ENCODE measurements around the gene CARD18. TPM values are rescaled to one million over a fixed set of nuclear protein-coding genes. Genes with fewer than 3 reads are reported as not detected.
A peak's percentile ranks its signal among the peaks of the same experiment; 100 is the strongest.
"Not testable (repeated sequence)": the region's sequence is repeated elsewhere in the genome, so short reads cannot be mapped to it uniquely, and the experiment has no call there.

Gene CARD18
- polyA plus RNA-seq, 1 donor, result not detected

DNA sequence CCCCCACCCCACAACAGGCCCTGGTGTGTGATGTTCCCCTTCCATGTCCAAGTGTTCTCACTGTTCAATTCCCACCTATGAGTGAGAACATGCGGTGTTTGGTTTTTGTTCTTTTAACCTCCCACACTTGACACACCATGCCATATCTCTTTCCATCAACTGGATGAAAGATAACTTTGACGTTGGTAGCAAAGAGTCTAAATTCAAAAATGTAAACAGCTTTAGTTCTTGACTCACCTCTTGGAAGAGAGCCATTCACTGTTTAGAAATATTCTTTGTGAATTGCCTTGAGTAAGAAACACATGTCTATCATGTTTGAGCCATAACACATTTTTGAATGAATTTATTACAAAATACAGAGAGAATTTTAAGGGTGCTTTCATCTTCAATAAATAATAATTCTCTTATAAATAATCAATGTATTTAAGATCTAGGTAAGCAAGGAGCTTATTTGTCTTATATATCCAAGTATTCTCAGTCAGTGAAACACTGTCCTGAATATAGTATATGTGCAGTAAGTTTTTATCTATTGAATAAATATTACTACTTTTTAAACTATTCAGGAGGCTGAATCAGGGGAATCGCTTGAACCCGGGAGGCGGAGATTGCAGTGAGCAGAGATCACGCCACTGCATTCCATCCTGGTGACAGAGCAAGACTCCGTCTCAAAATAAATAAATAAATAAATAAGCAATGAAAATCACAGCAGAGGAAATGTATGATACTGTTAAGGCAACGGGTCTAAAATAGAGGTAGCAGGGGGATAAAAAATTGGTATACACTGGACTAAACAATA lies 6.7 kb downstream of the CARD18 start:
- DNase-seq, result no peak

DNA sequence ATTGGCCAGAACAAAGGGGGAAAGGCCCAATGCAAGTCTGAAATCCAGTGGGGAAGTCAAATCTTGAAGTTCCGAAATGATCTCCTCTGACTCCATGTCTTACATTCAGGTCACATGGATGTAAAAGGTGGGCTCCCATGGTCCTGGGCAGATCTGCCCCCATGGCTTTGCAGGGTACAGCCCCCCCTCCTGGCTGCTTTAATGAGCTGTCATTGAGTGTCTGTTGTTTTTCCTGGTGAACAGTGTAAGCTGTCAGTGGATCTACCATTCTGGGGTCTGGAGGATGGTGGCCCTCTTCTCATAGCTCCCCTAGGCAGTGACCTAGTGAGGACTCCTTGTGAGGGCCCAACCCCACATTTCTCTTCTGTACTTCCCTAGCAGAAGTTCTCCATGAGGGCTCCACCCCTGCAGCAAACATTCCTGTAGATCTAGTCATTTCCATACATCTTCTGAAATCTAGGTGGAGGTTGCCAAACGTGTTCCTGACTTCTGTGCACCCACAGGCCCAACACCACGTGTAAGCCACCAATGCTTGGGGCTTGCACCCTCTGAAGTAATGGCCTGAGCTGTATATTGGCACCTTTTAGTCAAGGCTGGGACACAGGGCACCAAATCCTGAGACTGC lies 9.3 kb downstream of the CARD18 start:
- no peak for DNase-seq

DNA sequence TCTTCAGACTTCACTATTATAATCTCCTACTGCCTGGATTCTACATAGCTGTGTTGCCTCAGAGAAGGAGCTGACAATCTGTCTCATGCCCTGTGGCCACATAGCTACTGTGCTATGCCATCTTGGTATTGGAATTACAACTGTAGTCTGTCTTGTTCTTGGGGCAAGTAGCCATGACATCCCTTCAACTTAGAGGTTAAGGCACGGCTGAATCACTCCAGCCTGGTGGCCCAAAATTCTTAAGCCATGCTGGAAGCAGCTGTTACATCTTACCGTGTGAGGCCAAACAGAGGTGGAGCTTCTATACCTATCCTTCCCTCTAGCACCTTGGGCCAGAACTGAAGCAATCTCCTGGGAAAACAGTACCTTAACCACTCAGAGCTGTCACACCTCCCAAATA lies 14.8 kb downstream of the CARD18 start:
- DNase-seq, result no peak

DNA sequence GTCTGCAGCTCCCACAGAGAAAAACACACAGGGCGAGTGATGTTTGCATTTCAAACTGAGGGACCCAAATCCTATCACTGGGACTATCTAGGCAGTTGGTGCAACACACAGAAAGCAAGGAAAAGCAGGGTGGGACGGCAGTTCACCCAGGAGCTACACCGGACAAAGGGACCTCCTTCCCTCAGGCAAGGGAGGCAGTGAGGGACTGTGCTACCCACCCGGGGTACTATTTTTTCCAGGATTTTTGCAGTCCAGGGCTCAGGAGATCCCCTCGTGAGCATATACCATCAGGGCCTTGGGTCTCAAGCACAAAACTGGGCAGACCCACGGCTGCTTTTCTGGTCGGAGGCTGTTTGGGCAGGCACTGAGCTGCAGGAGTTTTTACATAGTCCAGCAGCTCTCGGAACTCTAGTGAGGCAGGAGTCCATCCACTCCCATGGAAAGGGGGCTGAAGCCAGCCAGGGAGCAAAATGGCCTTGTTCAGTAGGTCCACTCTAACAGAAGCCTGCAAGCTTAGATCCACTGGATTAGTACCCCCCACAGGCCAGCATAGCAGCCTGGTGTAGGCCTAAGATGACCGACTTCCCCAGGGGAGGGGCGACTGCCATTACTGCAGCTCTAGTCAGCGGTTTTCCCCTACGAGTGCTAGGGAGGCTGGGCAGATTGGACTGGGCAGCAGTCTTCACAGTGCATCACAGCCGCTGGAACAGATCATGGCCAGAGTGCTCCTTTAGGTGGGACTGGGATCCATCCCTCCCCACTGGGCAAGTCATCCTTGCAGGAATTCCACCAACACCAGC lies 28.2 kb downstream of the CARD18 start:
- no peak for DNase-seq

DNA sequence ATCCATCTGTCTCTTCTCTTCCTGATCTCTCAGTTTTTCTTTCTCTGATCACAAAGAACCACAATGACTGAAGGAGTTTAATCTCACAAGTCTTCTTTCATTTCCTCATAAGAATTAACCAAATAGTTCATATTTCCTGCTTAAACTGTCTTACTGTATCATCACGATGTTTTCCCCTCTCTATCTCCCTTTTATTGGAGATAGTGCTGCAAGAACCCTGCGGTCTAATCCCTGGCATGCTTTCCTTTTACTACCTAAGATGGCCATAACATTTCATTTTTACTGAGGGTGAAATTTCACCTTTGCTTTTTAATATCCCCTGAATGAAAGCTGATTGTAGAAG lies 28.9 kb downstream of the CARD18 start:
- no peak for DNase-seq

DNA sequence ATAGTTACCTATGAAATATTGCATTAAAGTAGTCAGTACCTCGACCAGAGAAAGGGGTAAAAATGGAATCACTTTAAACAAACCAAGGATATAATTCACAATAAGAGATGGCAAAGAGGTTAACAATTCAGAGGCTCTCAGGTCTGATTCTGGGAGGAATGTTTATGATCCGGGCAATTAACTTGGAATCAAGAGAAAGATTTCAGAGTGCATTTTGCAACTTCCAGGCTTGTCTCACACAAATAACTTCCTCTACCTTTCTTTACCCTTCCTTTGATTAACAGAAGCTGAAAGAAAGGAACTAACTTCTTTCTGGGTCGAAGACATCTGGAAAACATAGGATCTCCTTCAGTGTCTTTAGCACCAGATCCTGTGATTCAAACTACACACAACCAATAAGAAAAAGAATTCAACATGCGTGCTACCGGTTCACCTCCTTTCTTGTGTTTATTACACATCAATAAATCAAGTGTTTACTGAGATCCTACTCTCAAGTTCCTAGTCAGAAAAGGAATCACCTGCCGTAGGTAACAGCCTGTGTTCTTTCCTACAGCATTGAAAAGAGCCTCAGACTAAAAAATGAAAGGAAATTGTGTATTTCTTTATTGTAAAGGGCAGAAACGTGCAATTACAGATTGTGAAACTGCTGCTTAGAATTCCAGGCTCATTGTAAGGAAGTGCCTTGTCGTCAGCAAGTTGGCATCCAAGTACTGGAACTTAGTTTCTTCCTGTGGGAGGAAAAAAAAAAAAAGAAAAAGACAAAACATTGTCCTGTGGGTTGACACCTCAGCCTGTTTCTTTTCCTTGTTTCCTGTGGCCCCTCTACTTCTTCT lies 29.5 kb downstream of the CARD18 start:
- peak; percentile 6 for DNase-seq

DNA sequence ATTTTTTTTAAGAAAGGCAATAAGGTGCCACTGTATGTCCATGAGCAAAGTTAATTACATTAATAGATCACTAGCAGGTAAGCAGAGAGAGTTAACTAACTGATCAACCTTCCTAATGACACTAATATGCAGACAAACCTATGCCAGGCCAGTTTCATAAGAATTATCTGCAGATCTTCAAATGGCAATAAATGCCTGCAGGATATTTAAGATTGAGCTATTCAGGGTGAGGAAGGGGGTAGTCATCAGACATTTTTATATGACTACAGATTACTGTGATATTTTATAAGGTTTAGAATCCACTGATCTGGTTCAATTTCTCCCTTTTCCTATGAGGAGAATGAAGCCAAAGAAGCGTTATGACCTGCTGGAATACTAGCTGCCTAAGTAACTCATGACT lies 30.2 kb downstream of the CARD18 start:
- no peak for DNase-seq

DNA sequence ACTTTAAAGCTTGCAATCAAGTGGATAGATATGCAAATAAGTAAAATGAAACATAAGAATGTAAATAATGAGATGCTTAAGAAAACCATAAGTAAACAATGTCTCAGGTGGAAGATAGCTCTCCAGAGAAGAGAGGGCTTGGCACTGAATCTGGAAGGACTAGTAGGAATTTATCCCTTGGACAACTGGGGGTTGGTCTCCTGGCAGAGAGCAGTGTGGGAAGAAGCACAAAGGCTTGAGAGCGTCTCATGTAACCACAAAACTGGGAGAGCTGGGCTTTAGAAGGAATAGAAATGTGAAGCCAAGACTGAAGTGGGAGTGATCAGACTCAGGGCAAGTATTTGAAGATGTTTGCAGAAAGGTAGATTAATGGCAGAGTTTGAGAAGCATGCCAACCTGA lies 31.3 kb downstream of the CARD18 start:
- DNase-seq, result no peak

DNA sequence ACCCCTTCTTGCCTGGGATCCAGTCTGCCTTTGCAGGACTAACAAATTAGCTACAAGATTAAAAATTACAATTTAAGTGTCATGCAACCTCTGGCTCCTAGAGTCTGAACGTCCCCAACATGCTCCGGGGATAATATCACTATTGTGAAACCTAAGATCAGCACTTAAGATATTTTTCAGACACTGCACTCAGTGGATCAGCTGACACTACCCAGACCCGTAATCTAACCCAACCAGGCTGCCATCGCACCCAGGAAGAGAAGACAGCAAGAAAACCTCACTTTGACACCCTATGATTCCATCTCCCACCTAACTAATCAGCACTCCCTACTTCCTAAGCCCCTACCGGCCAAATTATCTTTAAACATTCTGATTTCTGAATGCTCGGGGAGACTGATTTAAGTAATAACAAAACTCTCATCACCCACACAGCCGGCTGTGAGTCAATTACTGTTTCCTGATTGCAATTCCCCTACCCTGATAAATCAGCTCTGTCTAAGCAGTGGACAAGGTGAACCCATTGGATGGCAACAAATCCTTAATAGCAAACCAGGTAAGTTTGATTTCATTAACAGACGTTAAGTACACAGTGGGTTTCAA lies 32.2 kb downstream of the CARD18 start:
- DNase-seq, result not testable (repeated sequence)

DNA sequence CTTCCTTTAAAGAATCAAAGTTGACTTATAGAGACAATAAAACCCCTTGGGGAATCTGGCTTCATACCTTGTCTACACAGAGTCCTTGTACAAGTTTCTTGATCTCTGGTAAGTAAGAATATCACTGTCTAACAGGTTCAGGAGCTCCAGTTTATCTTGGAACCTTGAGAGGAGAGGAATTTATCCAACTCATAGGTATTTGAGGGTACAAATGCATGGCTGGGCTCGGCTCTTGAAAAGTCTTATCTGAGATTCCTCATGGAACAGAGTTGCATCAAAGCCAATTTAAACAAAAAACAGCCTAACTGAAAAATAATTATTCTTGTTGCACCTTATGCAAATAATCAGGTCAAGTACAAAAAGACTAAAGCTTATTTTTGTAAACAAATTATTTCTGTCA lies 33.4 kb downstream of the CARD18 start:
- no peak for DNase-seq

DNA sequence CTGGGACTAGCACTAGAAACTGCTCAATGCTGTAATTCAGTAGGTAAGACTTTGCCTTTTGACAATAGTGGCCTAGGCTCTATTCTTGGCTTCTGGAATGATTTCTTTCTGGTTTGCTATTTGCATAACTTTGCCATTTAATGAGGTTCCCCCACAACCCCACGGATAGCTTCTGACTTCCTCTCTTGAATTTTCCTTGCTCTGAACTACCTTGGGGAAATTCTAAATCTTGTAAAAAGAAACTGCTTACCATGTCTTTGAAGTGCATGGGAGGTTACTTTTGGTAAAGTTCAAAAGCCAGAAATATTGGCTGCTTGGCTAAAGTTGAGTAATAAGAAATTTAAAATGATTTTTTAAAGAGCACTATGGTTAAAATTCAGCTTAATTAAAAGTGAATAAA lies 35.3 kb downstream of the CARD18 start:
- no peak for DNase-seq

DNA sequence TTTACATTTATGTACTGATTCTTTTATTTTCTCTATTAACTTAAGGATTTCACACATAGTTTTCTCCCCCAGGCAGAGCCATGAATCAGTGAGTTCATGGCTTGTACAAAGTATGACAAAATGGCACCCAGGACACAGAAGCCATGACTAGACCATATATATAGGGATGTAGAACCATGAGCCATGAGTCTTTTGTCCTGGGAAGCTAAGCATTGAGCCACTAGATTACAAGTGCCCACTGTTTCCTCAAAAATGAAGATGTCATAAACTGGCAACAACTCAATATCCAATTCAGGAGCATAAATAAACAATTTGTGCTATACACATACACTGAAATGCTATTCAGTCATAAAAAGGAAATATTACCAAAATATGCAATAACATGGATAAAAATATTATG lies 36.2 kb downstream of the CARD18 start:
- no peak for DNase-seq

DNA sequence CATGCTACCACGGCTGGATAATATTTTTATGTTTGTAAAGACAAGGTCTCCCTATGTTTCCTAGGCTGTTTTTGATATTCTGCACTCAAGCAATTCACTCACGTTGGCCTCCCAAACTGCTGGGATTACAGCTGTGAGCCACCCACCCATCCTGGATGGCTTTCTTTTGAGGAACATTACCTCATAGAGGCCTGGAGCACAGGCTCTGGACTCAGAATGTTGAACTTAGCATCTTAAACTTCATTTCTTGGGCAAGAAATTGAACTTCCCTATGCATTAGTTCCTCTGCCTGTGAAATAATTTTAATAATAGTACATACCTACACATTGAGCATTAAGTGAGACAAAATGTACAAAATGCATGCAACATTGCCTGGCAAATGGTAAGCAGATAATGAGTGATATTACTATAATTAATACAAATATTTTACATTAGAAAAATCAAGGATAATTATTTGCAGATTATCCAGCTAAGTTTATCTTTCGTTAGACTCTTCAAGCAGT lies 37.4 kb downstream of the CARD18 start:
- not testable (repeated sequence) for DNase-seq

DNA sequence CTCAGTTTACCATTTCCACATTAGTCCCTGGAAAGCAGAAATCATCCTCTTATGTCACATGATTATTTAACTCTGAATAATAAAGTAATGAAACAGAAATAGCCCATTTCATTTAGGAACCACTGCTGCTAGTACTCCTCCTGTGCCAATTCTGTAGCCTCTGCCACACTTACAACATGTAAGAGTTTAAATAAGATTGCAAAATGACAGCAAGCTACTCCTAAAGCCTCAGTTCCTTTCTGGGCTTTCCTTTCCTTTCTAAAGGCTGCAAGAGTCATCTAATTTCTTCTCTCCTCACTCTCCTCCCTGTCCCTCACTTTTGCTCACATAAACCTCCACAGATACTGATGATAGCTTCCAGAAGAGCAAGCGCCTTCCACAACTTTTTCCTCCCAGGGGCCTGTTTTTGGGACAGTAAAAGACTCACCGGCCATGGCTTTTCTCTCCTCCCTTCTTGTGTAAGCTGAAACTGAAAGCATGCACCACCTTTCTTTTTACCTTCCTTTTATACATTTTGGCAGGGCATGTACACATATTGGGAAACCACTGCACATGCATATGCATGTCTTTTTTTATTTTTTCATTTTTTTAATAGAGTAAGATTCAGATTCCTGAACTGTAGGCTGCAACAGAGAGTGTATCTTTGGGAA lies 38.5 kb downstream of the CARD18 start:
- DNase-seq, result no peak

DNA sequence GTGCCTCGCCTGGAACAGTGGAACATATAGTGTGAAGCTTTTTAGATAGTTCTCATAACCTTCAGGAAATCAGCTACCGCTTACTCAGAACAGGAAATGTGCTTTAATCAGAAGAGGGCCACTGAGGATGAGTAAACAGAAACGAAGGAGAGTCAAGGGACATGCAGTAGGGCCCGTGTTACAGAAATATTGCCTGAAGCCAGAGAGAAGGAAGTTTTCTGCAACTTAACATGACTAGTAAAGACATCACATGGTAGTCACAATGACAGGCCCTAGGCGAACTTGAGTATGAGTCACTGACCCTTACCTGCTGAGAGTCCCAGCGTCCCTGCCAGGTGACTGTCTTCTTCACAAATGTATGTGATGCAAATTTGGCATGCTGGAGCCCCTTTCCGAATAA lies 39.4 kb downstream of the CARD18 start:
- no peak for DNase-seq

DNA sequence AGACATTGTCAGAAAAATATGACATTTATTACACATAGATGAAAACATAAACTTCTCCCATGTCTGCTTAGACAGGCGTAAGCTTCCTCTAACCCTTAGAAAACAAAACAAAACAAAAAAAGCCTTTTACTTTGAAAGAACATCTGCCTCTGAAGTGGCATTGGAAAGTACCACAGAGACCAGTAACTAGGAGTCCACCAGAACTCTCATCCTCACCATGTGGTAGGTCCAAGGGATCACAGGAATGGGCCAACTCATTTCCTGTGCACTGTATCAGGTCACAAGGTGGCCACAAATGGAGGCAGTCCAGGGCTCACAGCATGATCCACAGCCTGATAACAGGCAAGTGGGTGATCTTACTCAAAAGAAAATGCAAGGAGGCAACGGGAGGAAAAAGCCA lies 40.0 kb downstream of the CARD18 start:
- DNase-seq, result not testable (repeated sequence)

DNA sequence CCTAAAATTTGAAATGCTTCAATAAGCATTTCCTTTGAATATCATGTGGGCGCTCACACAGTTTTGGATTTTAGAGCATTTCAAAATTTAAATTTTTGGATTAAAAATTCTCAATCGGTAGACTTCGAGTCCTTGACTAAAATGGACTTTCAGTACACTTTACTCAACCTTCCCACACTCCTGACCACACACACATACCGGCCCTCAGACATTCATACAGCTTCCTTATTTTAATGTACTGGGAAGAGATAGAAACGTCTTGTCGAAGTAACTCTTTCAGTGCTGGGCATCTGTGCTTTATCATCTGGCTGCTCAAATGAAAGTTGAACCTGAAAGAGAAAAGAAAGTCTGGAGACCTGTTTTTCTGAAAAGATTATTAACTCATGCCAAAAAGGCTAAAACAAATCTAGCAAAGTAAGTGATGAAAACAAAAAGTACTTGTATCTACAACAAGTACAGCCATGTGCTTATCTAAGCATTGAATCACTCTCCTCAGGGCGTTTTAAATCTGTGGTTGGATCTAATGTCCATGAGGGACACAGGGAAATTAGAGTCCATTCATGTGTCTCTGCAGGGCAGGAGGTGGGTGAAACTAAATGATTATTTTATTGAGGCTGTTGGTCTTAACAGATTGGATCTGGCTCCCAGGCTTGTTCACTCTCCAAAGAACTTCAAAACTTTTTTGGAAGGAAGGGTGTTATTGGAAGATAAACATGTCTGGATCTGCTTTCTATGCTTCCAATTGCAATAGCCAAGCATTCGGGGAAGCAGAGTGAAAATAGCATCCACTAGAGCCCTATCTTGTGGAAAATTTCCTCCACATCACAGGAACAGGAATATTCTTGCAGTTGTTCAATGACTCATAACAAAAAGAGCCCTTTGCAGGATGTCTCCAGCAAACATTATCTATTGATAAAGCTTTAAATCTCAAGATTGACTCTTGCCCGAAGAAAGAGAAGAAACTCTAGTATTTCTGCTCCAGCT lies 47.0 kb downstream of the CARD18 start:
- no peak for DNase-seq

All from left kidney (tissue), 2 donors.